HEK293 (cell line): Measurements from ENCODE around the gene COX10.

Experiments used
- CTCF ChIA-PET: fragments of 350-600 bp; formaldehyde crosslinking; extraction: SDS; loops from one replicate; lab custom pipeline; 2021; ENCODE audit warnings: antibody characterized with exemption; lab: Yijun Ruan, JAX
- POLR2A ChIA-PET: fragments of 300-600 bp; formaldehyde crosslinking; extraction: SDS; loops from one replicate; lab custom pipeline; 2020; ENCODE audit warnings: antibody characterized with exemption, inconsistent platforms; lab: Yijun Ruan, JAX
- H3K27ac ChIP-seq: fragments of 200-500 bp; sonication (Bioruptor generic); 2 replicates; pipeline ENCODE4 v1.5.1; 2014; ENCODE audit warnings: low read depth, low read length, control low read depth, inconsistent platforms; ENCODE audit errors: extremely low read depth
- H3K36me3 ChIP-seq, 2 experiments: fragments of 200-500 bp in 1 of 2; sonication (Bioruptor generic) in 1 of 2; 1 replicate in 1 of 2; 2 replicates in 1 of 2; pipeline ENCODE4 v1.5.1; 2014 to 2017; ENCODE audit warnings: inconsistent platforms in 2 of 2, low read length in 2 of 2; ENCODE audit not compliant: control insufficient read depth in 2 of 2, insufficient read depth in 1 of 2
- H3K4me1 ChIP-seq: fragments of 200-500 bp; sonication (Bioruptor generic); 2 replicates; pipeline ENCODE4 v1.5.1; 2014; ENCODE audit warnings: mild to moderate bottlenecking, low read length, inconsistent platforms; ENCODE audit not compliant: control insufficient read depth, insufficient read depth
- H3K4me3 ChIP-seq: 2 replicates; pipeline ENCODE4 v1.5.1; 2011; ENCODE audit warnings: low read depth, mild to moderate bottlenecking, control low read depth, low read length, moderate library complexity
- H3K9me3 ChIP-seq: fragments of 200-500 bp; sonication (Bioruptor generic); 2 replicates; pipeline ENCODE4 v1.5.1; 2014; ENCODE audit warnings: low read depth, low read length, inconsistent platforms; ENCODE audit not compliant: control insufficient read depth, insufficient read depth
- SCRT2 ChIP-seq: fragments of 450-650 bp; formaldehyde crosslinking; IDR thresholded peaks from 2 replicates; pipeline ENCODE4 v1.5.1; 2016; ENCODE audit warnings: missing biosample characterization, missing genetic modification characterization
- ZBTB49 ChIP-seq: fragments of 450-650 bp; formaldehyde crosslinking; IDR thresholded peaks from 2 replicates; pipeline ENCODE4 v1.5.1; 2016; ENCODE audit warnings: missing biosample characterization, missing genetic modification characterization, low read depth
- ZNF132 ChIP-seq: fragments of 450-650 bp; formaldehyde crosslinking; IDR thresholded peaks from 2 replicates; pipeline ENCODE4 v1.5.1; 2017; ENCODE audit warnings: missing biosample characterization, missing genetic modification characterization, borderline replicate concordance
- ZNF146 ChIP-seq: fragments of 450-650 bp; formaldehyde crosslinking; IDR thresholded peaks from 2 replicates; pipeline ENCODE4 v1.5.1; 2016; ENCODE audit warnings: missing biosample characterization, missing genetic modification characterization
- ZNF169 ChIP-seq: fragments of 450-650 bp; formaldehyde crosslinking; IDR thresholded peaks from 2 replicates; pipeline ENCODE4 v1.5.1; 2016; ENCODE audit warnings: missing biosample characterization, missing genetic modification characterization
- ZNF335 ChIP-seq: fragments of 450-650 bp; formaldehyde crosslinking; conservative IDR thresholded peaks from 2 replicates; pipeline ENCODE4 v1.5.1; 2016; ENCODE audit warnings: missing biosample characterization, missing genetic modification characterization
- ZNF521 ChIP-seq: fragments of 450-650 bp; formaldehyde crosslinking; IDR thresholded peaks from 2 replicates; pipeline ENCODE4 v1.5.1; 2017; ENCODE audit warnings: missing biosample characterization, mild to moderate bottlenecking, missing genetic modification characterization
- ZNF660 ChIP-seq: fragments of 450-650 bp; IDR thresholded peaks from 2 replicates; pipeline ENCODE4 v1.5.1; 2018; ENCODE audit warnings: missing biosample characterization, mild to moderate bottlenecking, missing genetic modification characterization
- ZNF701 ChIP-seq: fragments of 450-650 bp; formaldehyde crosslinking; IDR thresholded peaks from 2 replicates; pipeline ENCODE4 v1.5.1; 2016; ENCODE audit warnings: missing biosample characterization, missing genetic modification characterization
- ZNF768 ChIP-seq: fragments of 450-650 bp; formaldehyde crosslinking; IDR thresholded peaks from 2 replicates; pipeline ENCODE4 v1.5.1; 2018; ENCODE audit warnings: missing biosample characterization, mild to moderate bottlenecking, missing genetic modification characterization
- ZNF785 ChIP-seq: fragments of 450-650 bp; formaldehyde crosslinking; IDR thresholded peaks from 2 replicates; pipeline ENCODE4 v1.5.1; 2016; ENCODE audit warnings: missing biosample characterization, missing genetic modification characterization
- TF ChIP-seq, protein P1 (sequence below): fragments of 450-650 bp; formaldehyde crosslinking; IDR thresholded peaks from 2 replicates; pipeline ENCODE4 v1.5.1; 2016; ENCODE audit warnings: missing biosample characterization, missing genetic modification characterization
- TF ChIP-seq, protein P2 (sequence below): fragments of 450-650 bp; formaldehyde crosslinking; IDR thresholded peaks from 2 replicates; pipeline ENCODE4; 2016; ENCODE audit warnings: missing biosample characterization, missing genetic modification characterization
- TF ChIP-seq, protein P3 (sequence below): fragments of 450-650 bp; formaldehyde crosslinking; IDR thresholded peaks from 2 replicates; pipeline ENCODE4 v1.5.1; 2016; ENCODE audit warnings: missing biosample characterization, missing genetic modification characterization

The COX10 gene

GRCh38 chr17:14206891-14207290, 137.6 kb downstream of the COX10 start (continued):
- TF ChIP-seq, protein P1, sequence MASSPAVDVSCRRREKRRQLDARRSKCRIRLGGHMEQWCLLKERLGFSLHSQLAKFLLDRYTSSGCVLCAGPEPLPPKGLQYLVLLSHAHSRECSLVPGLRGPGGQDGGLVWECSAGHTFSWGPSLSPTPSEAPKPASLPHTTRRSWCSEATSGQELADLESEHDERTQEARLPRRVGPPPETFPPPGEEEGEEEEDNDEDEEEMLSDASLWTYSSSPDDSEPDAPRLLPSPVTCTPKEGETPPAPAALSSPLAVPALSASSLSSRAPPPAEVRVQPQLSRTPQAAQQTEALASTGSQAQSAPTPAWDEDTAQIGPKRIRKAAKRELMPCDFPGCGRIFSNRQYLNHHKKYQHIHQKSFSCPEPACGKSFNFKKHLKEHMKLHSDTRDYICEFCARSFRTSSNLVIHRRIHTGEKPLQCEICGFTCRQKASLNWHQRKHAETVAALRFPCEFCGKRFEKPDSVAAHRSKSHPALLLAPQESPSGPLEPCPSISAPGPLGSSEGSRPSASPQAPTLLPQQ = no peak
- TF ChIP-seq ZNF768 (tag by site-specific recombination) (no peak), ZNF169 (tag by site-specific recombination) (no peak), ZBTB49 (tag by site-specific recombination) (no peak)
- TF ChIP-seq, protein P2, sequence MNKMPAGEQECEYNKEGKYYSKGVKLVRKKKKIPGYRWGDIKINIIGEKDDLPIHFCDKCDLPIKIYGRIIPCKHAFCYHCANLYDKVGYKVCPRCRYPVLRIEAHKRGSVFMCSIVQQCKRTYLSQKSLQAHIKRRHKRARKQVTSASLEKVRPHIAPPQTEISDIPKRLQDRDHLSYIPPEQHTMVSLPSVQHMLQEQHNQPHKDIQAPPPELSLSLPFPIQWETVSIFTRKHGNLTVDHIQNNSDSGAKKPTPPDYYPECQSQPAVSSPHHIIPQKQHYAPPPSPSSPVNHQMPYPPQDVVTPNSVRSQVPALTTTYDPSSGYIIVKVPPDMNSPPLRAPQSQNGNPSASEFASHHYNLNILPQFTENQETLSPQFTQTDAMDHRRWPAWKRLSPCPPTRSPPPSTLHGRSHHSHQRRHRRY (tag by site-specific recombination) = no peak

GRCh38 chr17:14207791-14208190, 138.5 kb downstream of the COX10 start:
- TF ChIP-seq ZNF132 (tag by site-specific recombination) (no peak), ZNF785 (tag by site-specific recombination) (no peak), ZNF660 (tag by site-specific recombination) (no peak), ZNF521 (tag by site-specific recombination) (no peak)
- H3K27ac ChIP-seq = no peak overlapping the region
- no peaks in the 10 kb centered on the region for H3K4me1 ChIP-seq
- ChIA-PET POLR2A (no interaction called here), CTCF (no interaction called here)
- no peak overlapping the region for H3K4me3 ChIP-seq
- no peaks in the 10 kb centered on the region for H3K9me3 ChIP-seq
- H3K36me3 ChIP-seq = peaks cover 0 to 11% of the 10 kb centered on the region in 2 experiments; a peak in 1 of 3 replicates

GRCh38 chr17:14209215-14209614, 139.9 kb downstream of the COX10 start:
- TF ChIP-seq SCRT2 (tag by site-specific recombination) (no peak), ZNF335 (no peak), ZNF701 (tag by site-specific recombination) (no peak), ZNF146 (tag by site-specific recombination) (no peak)
- TF ChIP-seq, protein P3, sequence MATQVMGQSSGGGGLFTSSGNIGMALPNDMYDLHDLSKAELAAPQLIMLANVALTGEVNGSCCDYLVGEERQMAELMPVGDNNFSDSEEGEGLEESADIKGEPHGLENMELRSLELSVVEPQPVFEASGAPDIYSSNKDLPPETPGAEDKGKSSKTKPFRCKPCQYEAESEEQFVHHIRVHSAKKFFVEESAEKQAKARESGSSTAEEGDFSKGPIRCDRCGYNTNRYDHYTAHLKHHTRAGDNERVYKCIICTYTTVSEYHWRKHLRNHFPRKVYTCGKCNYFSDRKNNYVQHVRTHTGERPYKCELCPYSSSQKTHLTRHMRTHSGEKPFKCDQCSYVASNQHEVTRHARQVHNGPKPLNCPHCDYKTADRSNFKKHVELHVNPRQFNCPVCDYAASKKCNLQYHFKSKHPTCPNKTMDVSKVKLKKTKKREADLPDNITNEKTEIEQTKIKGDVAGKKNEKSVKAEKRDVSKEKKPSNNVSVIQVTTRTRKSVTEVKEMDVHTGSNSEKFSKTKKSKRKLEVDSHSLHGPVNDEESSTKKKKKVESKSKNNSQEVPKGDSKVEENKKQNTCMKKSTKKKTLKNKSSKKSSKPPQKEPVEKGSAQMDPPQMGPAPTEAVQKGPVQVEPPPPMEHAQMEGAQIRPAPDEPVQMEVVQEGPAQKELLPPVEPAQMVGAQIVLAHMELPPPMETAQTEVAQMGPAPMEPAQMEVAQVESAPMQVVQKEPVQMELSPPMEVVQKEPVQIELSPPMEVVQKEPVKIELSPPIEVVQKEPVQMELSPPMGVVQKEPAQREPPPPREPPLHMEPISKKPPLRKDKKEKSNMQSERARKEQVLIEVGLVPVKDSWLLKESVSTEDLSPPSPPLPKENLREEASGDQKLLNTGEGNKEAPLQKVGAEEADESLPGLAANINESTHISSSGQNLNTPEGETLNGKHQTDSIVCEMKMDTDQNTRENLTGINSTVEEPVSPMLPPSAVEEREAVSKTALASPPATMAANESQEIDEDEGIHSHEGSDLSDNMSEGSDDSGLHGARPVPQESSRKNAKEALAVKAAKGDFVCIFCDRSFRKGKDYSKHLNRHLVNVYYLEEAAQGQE (tag by site-specific recombination) = no peak
- Histone ChIP-seq H3K36me3 (peaks cover 0 to 11% of the 10 kb centered on the region in 2 experiments; a peak in 1 of 3 replicates), H3K4me3 (no peak overlapping the region), H3K9me3 (no peaks in the 10 kb centered on the region), H3K4me1 (no peaks in the 10 kb centered on the region), H3K27ac (no peak overlapping the region)
- ChIA-PET POLR2A (no interaction called here), CTCF (interaction anchor here (0.6 kb wide), 1 partner anchor 959 kb away, joined by 3 read pairs; no protein-coding TSS in a partner anchor)
